K562 (cell line): ENCODE measurements around the gene SPATA16. TPM values are rescaled to one million over a fixed set of nuclear protein-coding genes. Genes with fewer than 3 reads are reported as not detected.

Source experiments
- ATAC-seq: fragments of 200-7000 bp; cut with Tn5 transposase; 3 replicates; pipeline ENCODE4 v1.9.1; 2020; ENCODE audit warnings: moderate library complexity
- BruUV-seq: library from RNA; stranded (reverse); fragments of 400-500 nt; replicated peaks from 2 replicates; lab custom pipeline; 2021; lab: Mats Ljungman, UMichigan
- CTCF ChIA-PET: fragments of 300-600 bp; formaldehyde crosslinking; extraction: SDS; loops from one replicate; lab custom pipeline; 2021; ENCODE audit warnings: low intra/inter-chr PET ratio; lab: Yijun Ruan, JAX
- POLR2A ChIA-PET: fragments of 300-600, 350-650 bp; sonication (Branson Sonifier 250); formaldehyde crosslinking; extraction: SDS; loops from one replicate; lab custom pipeline; 2021; ENCODE audit warnings: antibody characterized with exemption, inconsistent platforms; lab: Yijun Ruan, JAX
- DNase-seq, 4 experiments: peaks; one replicate each; pipeline versions ENCODE4 v3.0.0 to v3.0.0-alpha.2; 2011 to 2018; ENCODE audit warnings: low spot score in 3 of 4, mixed read lengths in 3 of 4; ENCODE audit errors: extremely low read depth in 1 of 4
- FAIRE-seq: peaks from 2 replicates; lab custom pipeline; 2011; peaks lifted over from hg19 to GRCh38; lab: Jason Lieb, UNC
- H2AFZ ChIP-seq: 2 replicates; pipeline ENCODE4 v1.6.0; 2011; ENCODE audit warnings: low read depth, low read length, control low read depth, inconsistent platforms
- H3K27ac ChIP-seq: fragments of 200-600 bp; 3 replicates; pipeline ENCODE4 v1.8.0; 2011; ENCODE audit warnings: low read depth, mild to moderate bottlenecking, control low read depth, inconsistent platforms, low read length, moderate library complexity, mixed read lengths; ENCODE audit errors: extremely low read depth
- H3K27me3 ChIP-seq, 2 experiments: fragments of 300-600 bp in 1 of 2; 2 replicates in 1 of 2; 3 replicates in 1 of 2; pipeline versions ENCODE4 v1.6.0 to v1.8.0; 2011; ENCODE audit warnings: inconsistent platforms in 2 of 2, low read length in 2 of 2, mild to moderate bottlenecking in 1 of 2, mixed read lengths in 1 of 2, moderate library complexity in 1 of 2; ENCODE audit not compliant: control insufficient read depth in 2 of 2, insufficient read depth in 2 of 2
- H3K36me3 ChIP-seq: fragments of 300-600 bp; 3 replicates; pipeline ENCODE4 v1.8.0; 2011; ENCODE audit warnings: mild to moderate bottlenecking, low read length, inconsistent platforms; ENCODE audit not compliant: control insufficient read depth, insufficient read depth
- H3K4me1 ChIP-seq, 2 experiments: fragments of 200-600 bp in 1 of 2; replicated peaks in 1 of 2; 2 replicates in 1 of 2; 3 replicates in 1 of 2; pipeline versions ENCODE4 v1.5.1 to v1.8.0; 2011; ENCODE audit warnings: inconsistent platforms in 2 of 2, low read length in 2 of 2, mild to moderate bottlenecking in 1 of 2, mixed read lengths in 1 of 2, moderate library complexity in 1 of 2; ENCODE audit not compliant: control insufficient read depth in 2 of 2, insufficient read depth in 2 of 2
- H3K4me2 ChIP-seq: 2 replicates; pipeline ENCODE4 v1.6.1; 2011; ENCODE audit warnings: low read length, control low read depth, inconsistent platforms, mixed read lengths; ENCODE audit not compliant: insufficient read depth
- H3K4me3 ChIP-seq: fragments of 200-600 bp; sonication (generic), shearing (Covaris generic); 2 replicates; pipeline ENCODE4 v1.5.1; 2016; ENCODE audit warnings: control low read depth, inconsistent platforms
- H3K79me2 ChIP-seq: fragments of 200-600 bp; 3 replicates; pipeline ENCODE4 v1.8.0; 2011; ENCODE audit warnings: low read length, inconsistent platforms; ENCODE audit not compliant: control insufficient read depth, insufficient read depth
- H3K9ac ChIP-seq, 2 experiments: 2 replicates each; pipeline versions ENCODE4 v1.6.0 to v1.6.1; 2011; ENCODE audit warnings: low read depth in 2 of 2, low read length in 2 of 2, control low read depth in 1 of 2, inconsistent platforms in 1 of 2, mild to moderate bottlenecking in 1 of 2, mixed read lengths in 1 of 2; ENCODE audit not compliant: insufficient read depth in 1 of 2
- H3K9me1 ChIP-seq: one replicate; pipeline ENCODE4 v1.6.0; 2011; ENCODE audit warnings: inconsistent platforms, mild to moderate bottlenecking, low read length, moderate library complexity; ENCODE audit not compliant: control insufficient read depth, insufficient read depth
- H3K9me3 ChIP-seq: replicated peaks from 2 replicates; pipeline ENCODE4 v1.5.1; 2011; ENCODE audit warnings: low read depth, low read length, inconsistent platforms; ENCODE audit not compliant: control insufficient read depth, insufficient read depth
- H4K20me1 ChIP-seq: replicated peaks from 2 replicates; pipeline ENCODE4 v1.6.1; 2011; ENCODE audit warnings: low read length, inconsistent platforms, mixed read lengths; ENCODE audit not compliant: control insufficient read depth, insufficient read depth
- CBX5 ChIP-seq: IDR thresholded peaks from 2 replicates; pipeline ENCODE4 v1.6.1; 2014; ENCODE audit warnings: low read depth, borderline replicate concordance
- CEBPB ChIP-seq: fragments of 450-650 bp; IDR thresholded peaks from 2 replicates; pipeline ENCODE4 v1.6.1; 2016; ENCODE audit warnings: missing genetic modification characterization, missing compliant biosample characterization
- CEBPG ChIP-seq, 3 experiments: fragments of 200-800 bp in 1 of 3; sonication (Bioruptor generic) in 1 of 3; sonication (generic) in 1 of 3; formaldehyde crosslinking in 1 of 3; IDR thresholded peaks in 2 of 3; conservative IDR thresholded peaks in 1 of 3; 2 replicates each; pipeline versions ENCODE4 v1.6.1 to v1.8.0; 2016 to 2022; ENCODE audit warnings: missing compliant biosample characterization in 2 of 3, missing genetic modification characterization in 2 of 3, mild to moderate bottlenecking in 1 of 3, missing genetic modification reagents in 1 of 3
- E2F8 ChIP-seq: fragments of 450-650 bp; IDR thresholded peaks from 2 replicates; pipeline ENCODE4 v1.7.1; 2018; ENCODE audit warnings: mild to moderate bottlenecking, low read depth; ENCODE audit not compliant: partially characterized antibody
- FOXA3 ChIP-seq, 2 experiments: fragments of 450-650 bp in 1 of 2; sonication (generic) in 1 of 2; formaldehyde crosslinking; IDR thresholded peaks in 1 of 2; conservative IDR thresholded peaks in 1 of 2; 2 replicates each; pipeline versions ENCODE4 v1.4.0 to v1.8.0; 2020 to 2022; ENCODE audit warnings: mild to moderate bottlenecking in 2 of 2, missing genetic modification reagents in 1 of 2
- MAFG ChIP-seq: fragments of 450-650 bp; conservative IDR thresholded peaks from 2 replicates; pipeline ENCODE4 v1.6.1; 2016; ENCODE audit warnings: missing genetic modification characterization, missing compliant biosample characterization
- NFE2 ChIP-seq: IDR thresholded peaks from 2 replicates; pipeline ENCODE4 v1.6.1; 2014; ENCODE audit warnings: antibody characterized with exemption, low read depth
- TRIM24 ChIP-seq, 2 experiments: fragments of 450-650 bp; IDR thresholded peaks; 2 replicates each; pipeline ENCODE4 v1.6.1; 2016
- ZBTB40 ChIP-seq, 2 experiments: fragments of 450-650 bp in 1 of 2; sonication (generic) in 1 of 2; formaldehyde crosslinking in 1 of 2; IDR thresholded peaks; 2 replicates each; pipeline versions ENCODE4 v1.7.1 to v1.9.0; 2016 to 2022; ENCODE audit warnings: inconsistent platforms in 1 of 2, mild to moderate bottlenecking in 1 of 2, missing genetic modification reagents in 1 of 2
- ZNF143 ChIP-seq: sonication (generic); formaldehyde crosslinking; IDR thresholded peaks from 2 replicates; pipeline ENCODE4 v1.9.0; 2022; ENCODE audit warnings: mild to moderate bottlenecking, missing genetic modification reagents
- WGBS: fragments of 100-300 bp; shearing (Covaris generic); methylation state at CpG from one replicate; pipeline ENCODE4 v1.1.6; 2016; ENCODE audit warnings: low coverage, mixed read lengths; ENCODE audit not compliant: insufficient coverage; ENCODE audit errors: missing lambda C conversion rate; 5-methylcytosine and 5-hydroxymethylcytosine counted together
- in situ Hi-C: fragments of 300-500 bp; cut with MboI; formaldehyde crosslinking; loops from 4 replicates; pipeline ENCODE4 v1.15.0; 2018; ENCODE audit warnings: inconsistent platforms, mixed read lengths
- intact Hi-C: fragments of 100-400 bp; cut with micrococcal nuclease; formaldehyde crosslinking; loops from 2 replicates; pipeline ENCODE4 v1.14.2; 2022
- polyA plus RNA-seq, 8 experiments: library from polyadenylated mRNA; depleted of rRNA in 4 of 8; stranded (reverse) in 5 of 8; unstranded in 3 of 8; fragments of >200 nt; fragmentation: Nextera tagmentation in 2 of 8; fragmentation: Illumina TruSeq in 1 of 8; extraction: Ambion mirVana in 2 of 8; extraction: Trizol in 1 of 8; gene quantifications; 2 replicates each; pipeline versions ENCODE4 v1.2.1 to v1.2.3, GENCODE V29; 2011 to 2014; ENCODE audit warnings: inconsistent platforms in 1 of 8, missing spikeins in 1 of 8
- total RNA-seq, 7 experiments: library from RNA; depleted of rRNA in 6 of 7; stranded (reverse); fragments of >200 nt in 6 of 7; fragmentation: Illumina TruSeq in 2 of 7; extraction: Trizol in 2 of 7; gene quantifications; 2 replicates each; pipeline versions ENCODE4 v1.2.1 to v1.2.3, GENCODE V29; 2011 to 2021; ENCODE audit warnings: low replicate concordance in 1 of 7

Gene SPATA16
- total and polyA plus RNA-seq, 9 of the 15 experiments (the other 6 are each of a cell fraction or from before 2014, with no cell fraction given), result not detected

- FAIRE-seq (no peak), ATAC-seq (no peak), DNase-seq (no peak)
- Histone ChIP-seq H3K27me3 (no peaks in the 10 kb centered on the region), H3K9me3 (no peaks in the 10 kb centered on the region), H3K9ac (no peak overlapping the region), H3K27ac (no peak overlapping the region), H3K79me2 (no peaks in the 10 kb centered on the region), H3K4me1 (peaks cover 4 to 37% of the 10 kb centered on the region in 2 experiments; a peak in 4 of 5 replicates), H4K20me1 (no peaks in the 10 kb centered on the region), H2AFZ (peak overlapping the region; percentile 82), H3K4me2 (no peak overlapping the region), H3K36me3 (no peaks in the 10 kb centered on the region), H3K4me3 (no peak overlapping the region), H3K9me1 (no peaks in the 10 kb centered on the region)
- in situ Hi-C loops, result no loop called here
- 9% methylated on average over 1 of the region's 1 CpG for WGBS
- POLR2A ChIA-PET, result no interaction called here
- intact Hi-C loops, result no loop called here
- BruUV-seq, result no TSS peak
- CTCF ChIA-PET, result no interaction called here
- TF ChIP-seq CBX5 (no peak), NFE2 (peak; percentile 32; the same call in 1 of the 2 replicates), MAFG (tag) (0 out of 2 replicates have a peak, but pooled peaks have one; percentile 11), CEBPB (peak; percentile 89), ZNF143 (CRISPR knock-in tag) (no peak), FOXA3 (CRISPR knock-in tag; conservative IDR thresholded peaks at IDR 0.05 in 1 of 2, IDR thresholded peaks at IDR 0.05 in 1 of 2) (0 out of 4 replicates have a peak, but pooled peaks of 1 of the 2 experiments have one; percentile 38), CEBPG (CRISPR knock-in tag; IDR thresholded peaks at IDR 0.05) (no peak), CEBPG (tag; conservative IDR thresholded peaks at IDR 0.05 in 1 of 2, IDR thresholded peaks at IDR 0.05 in 1 of 2) (peak in 1 of 2 experiments; percentile 52; a peak in 1 of 4 replicates), ZBTB40 (IDR thresholded peaks at IDR 0.05) (no peak), ZBTB40 (CRISPR knock-in tag; IDR thresholded peaks at IDR 0.05) (no peak), E2F8 (no peak), TRIM24 (IDR thresholded peaks at IDR 0.05) (0 out of 4 replicates have a peak, but pooled peaks of 1 of the 2 experiments have one; percentile 26)
These were observed 288.0 kb downstream of the SPATA16 start for GRCh38 chr3:172853005-172853404.
